ENCODE data around the gene NPS.
A peak's percentile ranks its signal among the peaks of the same experiment; 100 is the strongest.

Gene NPS

DNA sequence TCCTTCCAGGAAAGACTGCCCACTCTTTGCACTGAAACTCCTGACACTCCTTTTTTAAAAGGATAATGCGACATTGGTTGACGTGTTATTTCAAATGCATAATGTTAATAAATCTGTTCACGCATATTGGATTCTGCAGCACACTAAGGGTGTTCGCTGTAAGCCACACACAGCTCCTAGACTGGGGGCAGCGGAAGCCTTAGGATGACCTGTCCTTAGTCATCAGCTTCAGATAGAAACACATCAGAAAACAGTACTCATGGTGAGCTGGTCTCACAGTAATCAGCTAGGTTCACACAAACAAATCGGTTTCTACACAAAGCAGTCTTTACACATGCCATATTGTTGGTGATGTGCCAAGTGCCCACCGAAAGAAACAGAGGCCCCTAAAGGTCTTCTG, 4.3 kb downstream of the NPS start:
- no peak for DNase-seq
- no peak overlapping the region for H3K4me3 ChIP-seq (ENCODE audit: control insufficient read depth in 1 of 7, extremely low read depth in 1 of 7, insufficient read depth in 4 of 7, low read depth in 2 of 7, low read length in 6 of 7)
- H3K36me3 ChIP-seq (ENCODE audit: control insufficient read depth in 4 of 4, insufficient read depth in 4 of 4, low read length in 3 of 4): no peaks in the 10 kb centered on the region
- H3K4me1 ChIP-seq (ENCODE audit: control extremely low read depth in 1 of 4, control insufficient read depth in 4 of 4, insufficient read depth in 4 of 4, low read length in 3 of 4): no peaks in the 10 kb centered on the region
- no peak overlapping the region for H3K27ac ChIP-seq (ENCODE audit: insufficient read depth in 1 of 2, low read depth in 1 of 2, low read length in 2 of 2, poor library complexity in 1 of 2, severe bottlenecking in 2 of 2)
- H3K27me3 ChIP-seq (replicated peaks in 2 of 5; ENCODE audit: control insufficient read depth in 4 of 5, insufficient read depth in 5 of 5, low read length in 4 of 5): peaks cover 0 to 6% (median 4%) of the 10 kb centered on the region in 5 experiments
- POLR2A ChIA-PET: interaction anchor here (0.6 kb wide), 1 partner anchor 48 kb away, joined by 4 read pairs; no protein-coding TSS in a partner anchor
- WGBS (ENCODE audit: insufficient coverage): 94% methylated on average over 5 of the region's 7 CpGs
- H3K9me3 ChIP-seq (ENCODE audit: control extremely low read depth in 1 of 5, control insufficient read depth in 4 of 5, insufficient read depth in 2 of 5, low read depth in 1 of 5, low read length in 4 of 5): no peaks in the 10 kb centered on the region
- CTCF ChIA-PET: no interaction called here

DNA sequence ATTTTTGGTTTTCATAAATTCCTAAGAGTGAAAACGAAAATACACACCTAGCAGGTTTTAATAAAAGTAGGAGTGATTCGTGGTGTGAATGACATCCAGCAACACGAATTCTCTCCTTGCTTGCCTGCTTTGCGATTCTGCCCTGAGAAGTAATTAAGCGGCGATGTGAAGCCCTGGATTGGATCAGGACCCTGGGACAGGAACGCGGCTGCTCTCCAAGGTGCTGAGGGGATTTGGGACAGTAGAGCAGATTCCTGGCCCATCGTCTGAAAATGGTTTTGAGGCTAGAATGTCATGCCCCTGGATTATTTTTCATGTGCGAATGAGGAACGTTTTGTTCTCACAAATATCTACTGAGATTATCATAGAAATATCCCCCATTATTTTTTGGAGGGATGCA, 7.8 kb downstream of the NPS start:
- no peak overlapping the region for H3K4me3 ChIP-seq (ENCODE audit: control insufficient read depth in 1 of 7, extremely low read depth in 1 of 7, insufficient read depth in 4 of 7, low read depth in 2 of 7, low read length in 6 of 7)
- H3K27me3 ChIP-seq (replicated peaks in 2 of 5; ENCODE audit: control insufficient read depth in 4 of 5, insufficient read depth in 5 of 5, low read length in 4 of 5): peaks cover 0 to 8% (median 3%) of the 10 kb centered on the region in 5 experiments
- peaks cover 0 to 1% (median 0%) of the 10 kb centered on the region in 5 experiments for H3K9me3 ChIP-seq (ENCODE audit: control extremely low read depth in 1 of 5, control insufficient read depth in 4 of 5, insufficient read depth in 2 of 5, low read depth in 1 of 5, low read length in 4 of 5)
- CTCF ChIA-PET: no interaction called here
- DNase-seq: peak in 2 of 3 donors; percentile 10 to 20
- H3K4me1 ChIP-seq (ENCODE audit: control extremely low read depth in 1 of 4, control insufficient read depth in 4 of 4, insufficient read depth in 4 of 4, low read length in 3 of 4): no peaks in the 10 kb centered on the region
- H3K27ac ChIP-seq (ENCODE audit: insufficient read depth in 1 of 2, low read depth in 1 of 2, low read length in 2 of 2, poor library complexity in 1 of 2, severe bottlenecking in 2 of 2): no peak overlapping the region
- POLR2A ChIA-PET: no interaction called here
- 9% methylated on average over 7 of the region's 11 CpGs for WGBS (ENCODE audit: insufficient coverage)
- no peaks in the 10 kb centered on the region for H3K36me3 ChIP-seq (ENCODE audit: control insufficient read depth in 4 of 4, insufficient read depth in 4 of 4, low read length in 3 of 4)

DNA sequence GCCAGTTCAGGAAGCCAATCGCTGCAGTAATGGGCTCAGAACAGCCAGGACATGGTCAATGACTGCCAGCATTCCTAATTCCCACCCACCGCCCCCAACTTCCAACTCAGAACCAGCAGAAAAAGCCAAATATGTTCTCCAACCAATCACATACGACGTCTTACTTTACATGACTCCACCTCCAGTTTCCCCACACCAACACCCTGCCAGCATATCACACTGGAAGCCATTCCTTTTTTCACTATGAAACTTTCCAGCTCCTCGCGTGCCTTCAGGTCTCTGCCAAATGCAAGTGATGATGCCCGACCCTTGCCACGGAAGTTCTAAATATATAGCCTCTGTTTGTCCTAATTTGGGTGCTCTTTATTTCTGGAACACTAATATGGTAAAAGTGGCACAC, 12.5 kb downstream of the NPS start:
- CTCF ChIA-PET: no interaction called here
- Histone ChIP-seq H3K4me1 (ENCODE audit: control extremely low read depth in 1 of 4, control insufficient read depth in 4 of 4, insufficient read depth in 4 of 4, low read length in 3 of 4) (no peaks in the 10 kb centered on the region), H3K9me3 (ENCODE audit: control extremely low read depth in 1 of 5, control insufficient read depth in 4 of 5, insufficient read depth in 2 of 5, low read depth in 1 of 5, low read length in 4 of 5) (peaks cover 0 to 1% (median 0%) of the 10 kb centered on the region in 5 experiments), H3K36me3 (ENCODE audit: control insufficient read depth in 4 of 4, insufficient read depth in 4 of 4, low read length in 3 of 4) (no peaks in the 10 kb centered on the region), H3K4me3 (ENCODE audit: control insufficient read depth in 1 of 7, extremely low read depth in 1 of 7, insufficient read depth in 4 of 7, low read depth in 2 of 7, low read length in 6 of 7) (no peak overlapping the region), H3K27me3 (replicated peaks in 2 of 5; ENCODE audit: control insufficient read depth in 4 of 5, insufficient read depth in 5 of 5, low read length in 4 of 5) (peaks cover 0 to 14% (median 4%) of the 10 kb centered on the region in 5 experiments), H3K27ac (ENCODE audit: insufficient read depth in 1 of 2, low read depth in 1 of 2, low read length in 2 of 2, poor library complexity in 1 of 2, severe bottlenecking in 2 of 2) (no peak overlapping the region)
- DNase-seq: no peak
- 75% methylated on average over 4 of the region's 8 CpGs for WGBS (ENCODE audit: insufficient coverage)
- POLR2A ChIA-PET: no interaction called here

DNA sequence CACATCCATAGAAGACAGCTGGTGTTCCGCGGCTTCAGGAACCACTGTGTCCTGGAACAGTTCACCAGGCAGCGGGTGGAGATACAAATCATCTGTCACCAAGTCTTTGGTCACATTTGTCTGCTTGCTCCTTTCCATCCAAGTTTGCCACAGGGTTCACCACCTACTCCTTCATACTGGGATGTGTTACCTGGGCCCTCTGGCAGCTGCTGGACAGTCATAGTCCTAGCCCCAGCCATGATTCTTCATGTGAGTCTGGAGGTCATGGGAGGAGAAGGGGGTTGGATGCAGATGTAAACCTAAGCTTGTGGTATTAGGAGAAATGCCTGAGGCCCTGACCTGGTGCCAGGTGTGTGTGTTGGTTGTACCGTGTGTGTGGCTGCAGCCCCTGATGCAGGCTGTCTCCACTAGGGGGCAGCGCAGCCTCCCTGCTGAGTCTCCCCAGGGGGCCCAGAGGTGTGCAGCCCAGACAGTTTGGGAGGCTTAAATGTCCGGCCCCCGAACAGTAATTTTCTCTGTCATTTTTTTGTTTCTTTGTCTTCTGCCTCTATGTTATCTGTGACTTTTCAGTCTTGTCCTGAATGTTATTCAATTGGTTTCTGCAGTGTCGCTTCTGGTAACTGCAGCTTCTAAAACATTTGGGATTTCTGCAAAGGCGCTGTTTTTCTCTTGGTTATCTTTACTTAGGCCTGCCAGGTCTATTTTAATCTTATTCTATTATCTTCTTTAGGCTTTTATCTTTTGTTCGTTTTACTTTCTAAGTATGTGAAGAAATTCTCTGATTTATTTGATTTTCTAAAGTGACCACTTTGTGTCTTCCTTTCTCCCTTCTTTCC, 14.8 kb downstream of the NPS start:
- H3K4me1 ChIP-seq (ENCODE audit: control extremely low read depth in 1 of 4, control insufficient read depth in 4 of 4, insufficient read depth in 4 of 4, low read length in 3 of 4): no peaks in the 10 kb centered on the region
- DNase-seq: peak in 2 of 3 donors; percentile 13 to 24
- CTCF ChIA-PET: interaction anchor here (0.9 to 1.1 kb wide), 2 partner anchors 15 to 36 kb away, joined by 3 to 4 read pairs; partner anchors contain the start of gene NPS
- POLR2A ChIA-PET: no interaction called here
- H3K36me3 ChIP-seq (ENCODE audit: control insufficient read depth in 4 of 4, insufficient read depth in 4 of 4, low read length in 3 of 4): no peaks in the 10 kb centered on the region
- H3K9me3 ChIP-seq (ENCODE audit: control extremely low read depth in 1 of 5, control insufficient read depth in 4 of 5, insufficient read depth in 2 of 5, low read depth in 1 of 5, low read length in 4 of 5): peaks cover 0 to 1% (median 0%) of the 10 kb centered on the region in 5 experiments
- no peak overlapping the region for H3K27ac ChIP-seq (ENCODE audit: insufficient read depth in 1 of 2, low read depth in 1 of 2, low read length in 2 of 2, poor library complexity in 1 of 2, severe bottlenecking in 2 of 2)
- H3K4me3 ChIP-seq (ENCODE audit: control insufficient read depth in 1 of 7, extremely low read depth in 1 of 7, insufficient read depth in 4 of 7, low read depth in 2 of 7, low read length in 6 of 7): no peak overlapping the region
- WGBS (ENCODE audit: insufficient coverage): 53% methylated on average over 5 of the region's 10 CpGs
- peaks cover 0 to 13% (median 4%) of the 10 kb centered on the region in 5 experiments for H3K27me3 ChIP-seq (replicated peaks in 2 of 5; ENCODE audit: control insufficient read depth in 4 of 5, insufficient read depth in 5 of 5, low read length in 4 of 5)

DNA sequence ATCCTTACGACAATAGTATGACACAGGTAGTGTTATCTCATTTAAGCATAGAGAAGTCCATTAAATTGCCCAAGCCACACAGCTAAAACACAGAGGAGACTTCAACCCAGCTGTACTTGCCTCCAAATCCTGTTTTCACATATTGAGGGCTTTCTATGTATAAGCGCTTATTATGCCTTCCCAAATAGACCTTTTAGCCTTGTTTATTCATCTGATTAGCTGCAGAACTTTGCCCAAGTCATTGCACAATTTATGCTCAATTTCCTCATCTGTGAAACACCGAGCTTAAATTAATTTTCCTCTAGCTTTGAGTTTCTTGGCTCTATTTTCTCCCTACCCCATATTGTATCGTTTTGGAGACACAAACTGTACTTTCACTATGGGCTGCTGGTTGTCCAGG, 15.5 kb downstream of the NPS start:
- H3K36me3 ChIP-seq (ENCODE audit: control insufficient read depth in 4 of 4, insufficient read depth in 4 of 4, low read length in 3 of 4): no peaks in the 10 kb centered on the region
- no peak for DNase-seq
- no peaks in the 10 kb centered on the region for H3K4me1 ChIP-seq (ENCODE audit: control extremely low read depth in 1 of 4, control insufficient read depth in 4 of 4, insufficient read depth in 4 of 4, low read length in 3 of 4)
- H3K27me3 ChIP-seq (replicated peaks in 2 of 5; ENCODE audit: control insufficient read depth in 4 of 5, insufficient read depth in 5 of 5, low read length in 4 of 5): peaks cover 0 to 17% (median 4%) of the 10 kb centered on the region in 5 experiments
- no peak overlapping the region for H3K4me3 ChIP-seq (ENCODE audit: control insufficient read depth in 1 of 7, extremely low read depth in 1 of 7, insufficient read depth in 4 of 7, low read depth in 2 of 7, low read length in 6 of 7)
- ChIA-PET CTCF (interaction anchor here (1.0 to 1.5 kb wide), 2 partner anchors 247 to 289 kb away, joined by 3 read pairs; no protein-coding TSS in a partner anchor), POLR2A (no interaction called here)
- no peaks in the 10 kb centered on the region for H3K9me3 ChIP-seq (ENCODE audit: control extremely low read depth in 1 of 5, control insufficient read depth in 4 of 5, insufficient read depth in 2 of 5, low read depth in 1 of 5, low read length in 4 of 5)
- no peak overlapping the region for H3K27ac ChIP-seq (ENCODE audit: insufficient read depth in 1 of 2, low read depth in 1 of 2, low read length in 2 of 2, poor library complexity in 1 of 2, severe bottlenecking in 2 of 2)
- WGBS (ENCODE audit: insufficient coverage): 74% methylated on average over 3 of the region's 4 CpGs

DNA sequence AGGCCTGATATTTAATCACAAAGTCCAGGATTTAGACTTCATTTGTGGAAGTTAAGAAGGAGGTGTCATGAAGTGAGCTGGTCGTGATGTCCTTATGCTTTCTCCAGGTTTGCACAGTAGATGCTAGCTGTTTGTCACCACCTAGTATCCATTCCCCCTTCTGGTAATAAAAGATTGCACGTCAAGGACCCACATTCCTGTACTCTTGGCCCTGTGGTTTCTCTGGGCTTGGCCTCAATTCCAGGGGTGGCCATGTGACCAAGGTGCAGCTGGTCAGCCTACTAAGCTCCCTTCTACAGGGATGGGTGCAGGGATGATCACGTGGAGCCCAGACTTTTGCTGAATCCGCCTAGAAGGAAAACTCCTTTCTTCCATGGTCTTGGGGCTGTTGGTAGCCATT, 16.5 kb downstream of the NPS start:
- POLR2A ChIA-PET: no interaction called here
- no peaks in the 10 kb centered on the region for H3K36me3 ChIP-seq (ENCODE audit: control insufficient read depth in 4 of 4, insufficient read depth in 4 of 4, low read length in 3 of 4)
- H3K27ac ChIP-seq (ENCODE audit: insufficient read depth in 1 of 2, low read depth in 1 of 2, low read length in 2 of 2, poor library complexity in 1 of 2, severe bottlenecking in 2 of 2): no peak overlapping the region
- H3K4me1 ChIP-seq (ENCODE audit: control extremely low read depth in 1 of 4, control insufficient read depth in 4 of 4, insufficient read depth in 4 of 4, low read length in 3 of 4): no peaks in the 10 kb centered on the region
- WGBS (ENCODE audit: insufficient coverage): 89% methylated on average over 3 of the region's 4 CpGs
- peaks cover 0 to 15% (median 4%) of the 10 kb centered on the region in 5 experiments for H3K27me3 ChIP-seq (replicated peaks in 2 of 5; ENCODE audit: control insufficient read depth in 4 of 5, insufficient read depth in 5 of 5, low read length in 4 of 5)
- no peaks in the 10 kb centered on the region for H3K9me3 ChIP-seq (ENCODE audit: control extremely low read depth in 1 of 5, control insufficient read depth in 4 of 5, insufficient read depth in 2 of 5, low read depth in 1 of 5, low read length in 4 of 5)
- CTCF ChIA-PET: interaction anchor here (1.3 to 1.5 kb wide), 2 partner anchors 12 to 246 kb away, joined by 3 to 4 read pairs; no protein-coding TSS in a partner anchor
- H3K4me3 ChIP-seq (ENCODE audit: control insufficient read depth in 1 of 7, extremely low read depth in 1 of 7, insufficient read depth in 4 of 7, low read depth in 2 of 7, low read length in 6 of 7): no peak overlapping the region
- DNase-seq: no peak

DNA sequence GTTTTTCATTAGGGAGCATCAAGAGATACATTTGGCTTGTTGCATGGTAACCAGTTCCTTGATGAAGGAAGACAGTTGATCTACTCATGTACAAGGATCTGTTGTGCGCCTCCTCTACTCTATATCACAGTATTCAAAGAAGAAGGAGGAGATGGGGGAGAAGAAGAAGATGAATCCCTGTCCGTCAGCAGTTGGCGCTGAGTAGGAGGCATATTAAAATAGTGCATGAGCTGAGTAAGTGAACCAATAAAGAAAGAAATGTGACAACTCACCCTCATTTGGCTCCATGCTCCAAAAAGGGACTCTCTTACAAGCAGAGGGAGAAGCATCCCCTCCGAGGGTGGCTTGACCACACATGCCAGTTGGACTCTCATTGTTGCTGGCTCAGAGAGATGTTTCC, 20.1 kb downstream of the NPS start:
- H3K4me1 ChIP-seq (ENCODE audit: control extremely low read depth in 1 of 4, control insufficient read depth in 4 of 4, insufficient read depth in 4 of 4, low read length in 3 of 4): no peaks in the 10 kb centered on the region
- H3K27me3 ChIP-seq (replicated peaks in 2 of 5; ENCODE audit: control insufficient read depth in 4 of 5, insufficient read depth in 5 of 5, low read length in 4 of 5): peaks cover 0 to 15% (median 2%) of the 10 kb centered on the region in 5 experiments
- peaks cover 0 to 11% (median 0%) of the 10 kb centered on the region in 5 experiments for H3K9me3 ChIP-seq (ENCODE audit: control extremely low read depth in 1 of 5, control insufficient read depth in 4 of 5, insufficient read depth in 2 of 5, low read depth in 1 of 5, low read length in 4 of 5)
- CTCF ChIA-PET: no interaction called here
- no peaks in the 10 kb centered on the region for H3K36me3 ChIP-seq (ENCODE audit: control insufficient read depth in 4 of 4, insufficient read depth in 4 of 4, low read length in 3 of 4)
- POLR2A ChIA-PET: no interaction called here
- H3K27ac ChIP-seq (ENCODE audit: insufficient read depth in 1 of 2, low read depth in 1 of 2, low read length in 2 of 2, poor library complexity in 1 of 2, severe bottlenecking in 2 of 2): no peak overlapping the region
- no peak for DNase-seq
- 71% methylated on average over 1 of the region's 4 CpGs for WGBS (ENCODE audit: insufficient coverage)
- H3K4me3 ChIP-seq (ENCODE audit: control insufficient read depth in 1 of 7, extremely low read depth in 1 of 7, insufficient read depth in 4 of 7, low read depth in 2 of 7, low read length in 6 of 7): no peak overlapping the region

All from common myeloid progenitor, CD34-positive (primary cell).